Activated T-cell treated with anti-CD3 and anti-CD28 coated beads, Interleukin-2, amount 50 U/mL, for 72 hours (primary cell): ENCODE measurements around the gene PHYH. TPM values are rescaled to one million over a fixed set of nuclear protein-coding genes. Genes with fewer than 3 reads are reported as not detected.
"Not testable (repeated sequence)": the region's sequence is repeated elsewhere in the genome, so short reads cannot be mapped to it uniquely, and the experiment has no call there.

Experiments used
- ATAC-seq, 2 donors: fragments of 150-1000 bp; cut with Tn5 transposase; replicated peaks in 1 of 2; 2 replicates each; pipeline ENCODE4 v1.10.0; 2021; ENCODE audit warnings: moderate library complexity in 2 of 2, mild to moderate bottlenecking in 1 of 2
- DNase-seq, 2 donors: peaks; one replicate each; pipeline ENCODE4 v3.0.0; 2021 to 2022; ENCODE audit warnings: mixed read lengths in 1 of 2
- H3K27ac Mint-ChIP-seq: one replicate; pipeline ENCODE4 v1.8.0; 2022; ENCODE audit warnings: mild to moderate bottlenecking, moderate library complexity, mixed read lengths
- H3K27me3 Mint-ChIP-seq: one replicate; pipeline ENCODE4 v1.8.0; 2022; ENCODE audit warnings: low read depth, mixed read lengths
- H3K36me3 Mint-ChIP-seq, 2 donors: one replicate each; pipeline ENCODE4 v1.8.0; 2022; ENCODE audit warnings: mixed read lengths in 2 of 2, mild to moderate bottlenecking in 1 of 2; ENCODE audit not compliant: insufficient read depth in 2 of 2
- H3K4me1 Mint-ChIP-seq: one replicate; pipeline ENCODE4 v1.8.0; 2022; ENCODE audit warnings: low read depth, mixed read lengths
- H3K4me3 Mint-ChIP-seq, 2 donors: one replicate each; pipeline ENCODE4 v1.8.0; 2022; ENCODE audit warnings: mild to moderate bottlenecking in 2 of 2, mixed read lengths in 2 of 2, moderate library complexity in 2 of 2
- H3K9me3 Mint-ChIP-seq, 2 donors: one replicate each; pipeline ENCODE4 v1.8.0; 2022; ENCODE audit warnings: mixed read lengths in 2 of 2
- total RNA-seq, 2 donors: library from RNA; stranded (reverse); gene quantifications; one replicate each; pipeline ENCODE4 v1.2.3, GENCODE V29; 2022

The PHYH gene
- total RNA-seq, 2 donors from 2014 or later, result 12.8 to 14.1 TPM

DNA sequence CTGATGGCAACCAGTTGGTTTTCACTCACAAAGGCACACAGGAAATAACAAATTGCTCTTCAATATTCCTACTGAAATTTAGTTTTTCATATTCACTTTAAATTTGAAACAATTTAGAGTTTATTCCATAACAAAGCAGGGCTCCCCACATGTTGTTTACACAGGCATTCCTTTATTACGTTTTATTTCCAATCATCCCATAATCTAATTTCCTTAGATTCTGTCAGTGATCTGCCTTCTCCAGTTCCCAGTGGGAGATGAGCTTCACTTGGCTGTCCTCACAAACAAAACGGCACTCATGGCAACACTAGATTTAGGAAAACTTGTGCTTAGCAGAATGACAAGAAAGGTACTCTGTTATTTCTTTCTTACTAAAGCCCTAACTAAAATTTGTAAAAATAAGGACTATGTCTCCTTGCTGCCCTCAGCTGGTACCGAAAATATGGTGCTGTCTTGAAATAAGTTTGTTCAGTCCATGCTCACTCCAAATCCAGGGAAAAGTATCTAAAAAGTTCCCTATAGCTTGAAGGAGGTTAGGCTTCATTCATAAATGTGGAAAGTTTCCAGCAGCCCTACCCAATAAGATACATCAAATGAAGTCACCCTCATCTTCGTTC, 23.0 kb downstream of the PHYH start:
- Mint-ChIP-seq H3K36me3 (no peaks in the 10 kb centered on the region), H3K4me3 (no peak overlapping the region), H3K9me3 (no peaks in the 10 kb centered on the region), H3K4me1 (no peaks in the 10 kb centered on the region), H3K27me3 (no peaks in the 10 kb centered on the region), H3K27ac (peak overlapping the region; percentile 75)
- DNase-seq (no peak), ATAC-seq (no peak)

- not testable (repeated sequence) for DNase-seq, ATAC-seq, H3K27ac Mint-ChIP-seq, H3K9me3 Mint-ChIP-seq, H3K36me3 Mint-ChIP-seq, H3K27me3 Mint-ChIP-seq, H3K4me1 Mint-ChIP-seq, H3K4me3 Mint-ChIP-seq
These were observed 23.7 kb downstream of the PHYH start for GRCh38 chr10:13276146-13276545.

DNA sequence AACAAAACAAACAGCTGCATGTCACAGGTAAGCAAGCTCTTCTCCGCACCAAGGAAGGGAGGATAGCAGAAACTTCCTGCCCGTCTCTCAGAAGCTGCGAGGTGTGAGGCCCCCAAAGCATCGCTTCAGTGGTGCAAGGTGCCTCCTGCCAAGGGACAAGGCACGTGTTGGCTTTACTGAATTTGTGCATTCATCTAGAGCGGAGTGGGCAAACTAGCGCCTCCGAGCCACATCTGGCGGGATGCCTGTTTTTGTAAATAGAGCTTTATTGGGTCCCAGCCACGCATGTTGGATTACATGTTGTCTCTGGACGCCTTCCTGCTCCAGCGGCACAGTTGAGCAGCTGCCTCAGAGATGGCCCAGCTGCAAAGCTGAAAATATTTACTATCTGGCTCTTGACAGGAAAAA, 27.7 kb downstream of the PHYH start:
- DNase-seq (no peak), ATAC-seq (no peak)
- H3K4me1 Mint-ChIP-seq, result no peaks in the 10 kb centered on the region
- H3K4me3 Mint-ChIP-seq, result no peak overlapping the region
- no peaks in the 10 kb centered on the region for H3K9me3 Mint-ChIP-seq
- no peaks in the 10 kb centered on the region for H3K27me3 Mint-ChIP-seq
- H3K36me3 Mint-ChIP-seq, result no peaks in the 10 kb centered on the region
- H3K27ac Mint-ChIP-seq, result no peak overlapping the region

- H3K36me3 Mint-ChIP-seq, result no peaks in the 10 kb centered on the region
- DNase-seq, result peak; percentile 59 to 67
- no peaks in the 10 kb centered on the region for H3K9me3 Mint-ChIP-seq
- ATAC-seq, result peak; percentile 73 to 85
- H3K27ac Mint-ChIP-seq, result no peak overlapping the region
- H3K27me3 Mint-ChIP-seq, result no peaks in the 10 kb centered on the region
- no peaks in the 10 kb centered on the region for H3K4me1 Mint-ChIP-seq
- no peak overlapping the region for H3K4me3 Mint-ChIP-seq
These were observed 28.2 kb downstream of the PHYH start for GRCh38 chr10:13271552-13272163.

DNA sequence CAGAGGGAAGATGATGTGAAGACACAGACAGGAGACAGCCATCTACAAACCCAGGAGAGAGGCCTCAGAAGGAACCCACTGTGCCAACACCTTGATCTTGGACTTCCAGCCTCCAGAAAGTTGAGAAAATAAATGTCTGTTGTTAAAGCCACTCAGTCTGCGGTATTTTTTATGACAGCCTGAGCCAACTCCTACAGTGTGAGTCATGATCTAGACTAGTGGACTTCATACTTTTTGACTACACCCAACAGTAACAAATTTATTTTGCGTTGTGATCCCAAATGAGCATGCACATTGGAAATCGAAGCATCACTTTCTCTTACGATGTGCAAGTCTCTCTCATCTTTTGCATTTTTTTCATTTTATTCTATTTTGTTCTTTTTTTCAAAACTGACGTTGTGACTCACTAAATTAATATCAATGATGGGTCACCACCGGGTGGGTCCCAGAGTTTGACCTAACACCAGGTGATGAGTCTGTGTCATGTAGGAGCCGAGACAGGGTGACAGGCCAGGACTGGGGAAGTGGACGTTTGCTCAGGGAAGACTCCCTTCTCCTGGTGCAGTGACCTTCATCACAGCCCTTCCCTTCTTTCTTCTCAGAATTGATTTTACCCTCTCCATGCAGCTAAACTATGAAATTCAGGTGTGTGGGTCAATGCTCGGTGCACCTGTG, 28.9 kb downstream of the PHYH start:
- Mint-ChIP-seq H3K27ac (no peak overlapping the region), H3K9me3 (no peaks in the 10 kb centered on the region), H3K4me3 (no peak overlapping the region), H3K36me3 (no peaks in the 10 kb centered on the region), H3K27me3 (no peaks in the 10 kb centered on the region), H3K4me1 (no peaks in the 10 kb centered on the region)
- ATAC-seq (no peak), DNase-seq (no peak)

DNA sequence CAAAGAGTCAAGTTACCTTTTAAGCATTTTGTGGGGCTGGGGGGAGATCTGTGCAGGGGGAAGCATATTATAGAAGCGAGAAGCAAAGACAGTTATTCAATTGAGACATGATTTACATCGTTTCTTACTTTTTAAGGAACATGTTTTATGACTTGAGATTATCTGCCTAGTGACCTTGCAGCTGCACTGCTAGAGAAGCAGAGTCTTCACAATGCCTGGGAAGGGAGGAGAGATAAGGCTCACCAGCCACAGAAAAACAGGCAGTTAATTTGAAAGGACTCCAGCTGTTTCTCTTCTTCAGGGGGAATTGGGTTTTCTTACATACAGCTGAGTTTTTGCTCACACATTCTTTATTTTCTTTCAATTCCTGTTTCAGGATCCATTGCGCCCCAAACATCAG, 31.0 kb downstream of the PHYH start:
- H3K27me3 Mint-ChIP-seq, result no peaks in the 10 kb centered on the region
- ATAC-seq, result no peak
- no peaks in the 10 kb centered on the region for H3K36me3 Mint-ChIP-seq
- no peaks in the 10 kb centered on the region for H3K4me1 Mint-ChIP-seq
- no peaks in the 10 kb centered on the region for H3K9me3 Mint-ChIP-seq
- no peak overlapping the region for H3K4me3 Mint-ChIP-seq
- H3K27ac Mint-ChIP-seq, result no peak overlapping the region
- DNase-seq, result no peak

DNA sequence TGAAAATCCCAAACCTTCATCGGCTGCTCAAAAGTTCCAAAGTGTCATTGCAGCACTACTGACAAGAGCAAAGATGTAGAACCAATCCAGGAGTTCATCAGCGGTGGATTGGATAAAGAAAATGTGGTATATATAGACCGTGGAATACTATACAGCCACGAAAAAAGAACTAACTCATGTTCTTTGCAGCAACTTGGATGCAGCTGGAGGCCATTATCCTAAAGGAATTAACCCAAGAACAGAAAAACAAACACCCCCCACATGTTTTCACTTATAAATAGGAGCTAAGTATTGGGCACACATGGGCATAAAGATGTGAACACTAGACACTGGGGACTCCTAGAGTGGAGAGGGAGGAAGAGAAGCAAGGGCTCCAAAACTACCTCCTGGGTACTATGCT, 31.6 kb downstream of the PHYH start:
- DNase-seq, result no peak
- no peak for ATAC-seq
- no peaks in the 10 kb centered on the region for H3K36me3 Mint-ChIP-seq
- H3K4me3 Mint-ChIP-seq, result no peak overlapping the region
- H3K4me1 Mint-ChIP-seq, result no peaks in the 10 kb centered on the region
- H3K27me3 Mint-ChIP-seq, result peaks cover 5% of the 10 kb centered on the region
- H3K9me3 Mint-ChIP-seq, result no peaks in the 10 kb centered on the region
- H3K27ac Mint-ChIP-seq, result no peak overlapping the region

- H3K4me1 Mint-ChIP-seq, result no peaks in the 10 kb centered on the region
- no peak overlapping the region for H3K4me3 Mint-ChIP-seq
- no peak for DNase-seq
- no peak overlapping the region for H3K27ac Mint-ChIP-seq
- no peaks in the 10 kb centered on the region for H3K36me3 Mint-ChIP-seq
- no peak for ATAC-seq
- H3K27me3 Mint-ChIP-seq, result peaks cover 11% of the 10 kb centered on the region
- peaks cover 2 to 3% of the 10 kb centered on the region in 2 donors for H3K9me3 Mint-ChIP-seq
These were observed 36.3 kb downstream of the PHYH start for GRCh38 chr10:13263591-13263990.

GRCh38 chr10:13262433-13262832, 37.4 kb downstream of the PHYH start:
- H3K36me3 Mint-ChIP-seq, result no peaks in the 10 kb centered on the region
- DNase-seq (no peak), ATAC-seq (no peak)
- H3K4me3 Mint-ChIP-seq, result no peak overlapping the region
- peaks cover 2 to 3% of the 10 kb centered on the region in 2 donors for H3K9me3 Mint-ChIP-seq
- no peak overlapping the region for H3K27ac Mint-ChIP-seq
- peaks cover 8% of the 10 kb centered on the region for H3K4me1 Mint-ChIP-seq
- peaks cover 11% of the 10 kb centered on the region for H3K27me3 Mint-ChIP-seq

DNA sequence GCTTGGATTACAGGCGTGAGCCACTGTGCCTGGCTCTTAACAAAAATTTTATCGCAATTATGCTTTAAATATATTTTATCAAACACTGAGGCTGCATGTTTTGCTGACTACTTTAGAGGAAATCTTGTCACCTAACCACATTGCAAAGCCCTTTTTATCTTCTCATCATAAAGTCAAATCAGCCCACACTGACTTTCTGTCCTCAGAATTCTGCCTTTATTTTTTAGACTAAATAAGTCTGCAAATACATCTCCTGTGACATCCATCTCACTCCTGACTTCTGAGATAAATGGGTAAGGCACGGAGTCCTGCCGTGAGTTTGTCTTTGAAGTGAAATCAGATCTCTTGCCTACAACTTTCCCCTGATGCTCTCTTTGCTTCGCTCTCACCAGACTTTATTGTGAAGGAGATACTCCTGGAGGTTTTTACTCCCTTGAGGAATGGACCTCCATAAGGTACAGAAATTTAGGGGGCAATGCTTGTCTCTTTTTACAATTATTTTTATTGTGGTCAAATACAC, 42.2 kb downstream of the PHYH start:
- no peak overlapping the region for H3K4me3 Mint-ChIP-seq
- ATAC-seq (no peak), DNase-seq (no peak)
- no peaks in the 10 kb centered on the region for H3K27me3 Mint-ChIP-seq
- peaks cover 8% of the 10 kb centered on the region for H3K4me1 Mint-ChIP-seq
- H3K36me3 Mint-ChIP-seq, result no peaks in the 10 kb centered on the region
- H3K9me3 Mint-ChIP-seq, result peaks cover 0 to 1% of the 10 kb centered on the region in 2 donors
- H3K27ac Mint-ChIP-seq, result no peak overlapping the region

- Mint-ChIP-seq H3K27ac (no peak overlapping the region), H3K27me3 (no peaks in the 10 kb centered on the region), H3K9me3 (no peaks in the 10 kb centered on the region), H3K4me3 (no peak overlapping the region), H3K36me3 (no peaks in the 10 kb centered on the region), H3K4me1 (peaks cover 8% of the 10 kb centered on the region)
- DNase-seq (no peak), ATAC-seq (no peak)
These were observed 43.2 kb downstream of the PHYH start for GRCh38 chr10:13256627-13257026.

DNA sequence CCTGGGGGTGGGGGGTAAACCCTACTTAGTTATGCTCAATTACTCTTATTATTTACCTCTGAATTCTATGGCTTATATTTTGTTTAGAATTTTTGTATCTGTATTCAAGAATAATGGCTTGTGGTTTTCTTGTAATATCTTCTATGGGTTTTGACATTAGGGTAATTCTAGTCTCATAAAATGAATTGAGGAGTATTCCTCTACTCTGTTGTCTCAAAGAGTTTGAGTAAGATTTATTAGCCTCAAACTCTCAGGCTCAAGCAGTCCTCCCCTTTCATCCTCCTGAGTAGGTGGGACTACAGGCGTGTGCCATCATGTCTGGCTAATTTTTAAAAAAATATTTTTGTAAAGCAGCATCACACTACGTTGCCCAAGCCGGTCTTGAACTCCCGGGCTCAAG, 46.1 kb downstream of the PHYH start:
- Mint-ChIP-seq H3K36me3 (no peaks in the 10 kb centered on the region), H3K4me3 (no peak overlapping the region), H3K27ac (no peak overlapping the region), H3K4me1 (peaks cover 8% of the 10 kb centered on the region), H3K9me3 (no peaks in the 10 kb centered on the region), H3K27me3 (no peaks in the 10 kb centered on the region)
- DNase-seq, result no peak
- ATAC-seq, result no peak

- Mint-ChIP-seq H3K9me3 (no peaks in the 10 kb centered on the region), H3K4me1 (no peaks in the 10 kb centered on the region), H3K27me3 (no peaks in the 10 kb centered on the region), H3K4me3 (no peak overlapping the region), H3K36me3 (no peaks in the 10 kb centered on the region), H3K27ac (no peak overlapping the region)
- DNase-seq (no peak), ATAC-seq (no peak)
These were observed 52.1 kb downstream of the PHYH start for GRCh38 chr10:13247784-13248183.
